K562 (cell line): ENCODE results near the gene HMCES. TPM values are rescaled to one million over a fixed set of nuclear protein-coding genes. Genes with fewer than 3 reads are reported as not detected.
A peak's percentile ranks its signal among the peaks of the same experiment; 100 is the strongest.

Experiments
- CTCFL ChIP-seq: IDR thresholded peaks from 2 replicates; pipeline ENCODE4 v1.6.1; 2011; ENCODE audit warnings: borderline replicate concordance, low read depth, mild to moderate bottlenecking, moderate library complexity, low read length; ENCODE audit not compliant: insufficient read depth, poor library complexity, severe bottlenecking
- HDAC1 ChIP-seq, 2 experiments: fragments of 450-650 bp; IDR thresholded peaks; 2 replicates each; pipeline ENCODE4 v1.6.1; 2016 to 2017; ENCODE audit warnings: inconsistent platforms in 1 of 2, mild to moderate bottlenecking in 1 of 2, moderate library complexity in 1 of 2
- HDAC6 ChIP-seq: IDR thresholded peaks from 2 replicates; pipeline ENCODE4 v1.6.1; 2012; ENCODE audit warnings: low read depth, mild to moderate bottlenecking, control low read depth, inconsistent platforms, low read length, moderate library complexity
- HMBOX1 ChIP-seq: sonication (generic); IDR thresholded peaks from 2 replicates; pipeline ENCODE4 v1.6.1; 2016
- KDM2B ChIP-seq: fragments of 250-450 bp; sonication (Bioruptor Pico); IDR thresholded peaks from 2 replicates; pipeline ENCODE4 v1.8.0; 2021; ENCODE audit warnings: mild to moderate bottlenecking, moderate library complexity
- MAX ChIP-seq: sonication (generic); formaldehyde crosslinking; IDR thresholded peaks from 2 replicates; pipeline ENCODE4 v1.9.0; 2022; ENCODE audit warnings: mild to moderate bottlenecking, missing genetic modification reagents
- MLX ChIP-seq, 2 experiments: fragments of 450-650 bp in 1 of 2; sonication (generic) in 1 of 2; formaldehyde crosslinking; conservative IDR thresholded peaks; 2 replicates each; pipeline versions ENCODE4 v1.4.0 to v1.8.1; 2020 to 2022; ENCODE audit warnings: mild to moderate bottlenecking in 1 of 2, missing genetic modification reagents in 1 of 2
- MTA1 ChIP-seq: fragments of 450-650 bp; IDR thresholded peaks from 2 replicates; pipeline ENCODE4 v1.6.1; 2017; ENCODE audit warnings: borderline replicate concordance
- MXD1 ChIP-seq: fragments of 250-450 bp; sonication (Bioruptor Pico); IDR thresholded peaks from 2 replicates; pipeline ENCODE4 v1.8.0; 2021; ENCODE audit warnings: borderline replicate concordance, mild to moderate bottlenecking, moderate library complexity; ENCODE audit not compliant: poor library complexity, severe bottlenecking
- MYC ChIP-seq, 2 experiments: fragments of 250-450 bp in 1 of 2; sonication (Bioruptor Pico) in 1 of 2; IDR thresholded peaks; 2 replicates each; pipeline versions ENCODE4 v1.5.1 to v1.6.1; 2012 to 2021; ENCODE audit warnings: low read depth in 2 of 2, borderline replicate concordance in 1 of 2, improper control_type of control experiment in 1 of 2, low read length in 1 of 2, mild to moderate bottlenecking in 1 of 2, moderate library complexity in 1 of 2
- NRF1 ChIP-seq, 2 experiments: fragments of 450-650 bp; IDR thresholded peaks in 1 of 2; conservative IDR thresholded peaks in 1 of 2; 2 replicates each; pipeline ENCODE4 v1.6.1; 2014; ENCODE audit warnings: mild to moderate bottlenecking in 2 of 2
- PHB2 ChIP-seq: fragments of 450-650 bp; IDR thresholded peaks from 2 replicates; pipeline ENCODE4 v1.6.1; 2017; ENCODE audit warnings: low read depth
- PHF8 ChIP-seq: fragments of 200-600 bp; sonication (generic); IDR thresholded peaks from 2 replicates; pipeline ENCODE4 v1.6.1; 2012; ENCODE audit warnings: mixed run types, mild to moderate bottlenecking, inconsistent platforms, low read length, moderate library complexity, borderline replicate concordance
- POLR2AphosphoS5 ChIP-seq: IDR thresholded peaks from 2 replicates; pipeline ENCODE4 v1.6.1; 2011; ENCODE audit warnings: mild to moderate bottlenecking, low read depth, low read length, moderate library complexity; ENCODE audit not compliant: control insufficient read depth, insufficient read depth
- PPARD ChIP-seq: fragments of 250-450 bp; sonication (Bioruptor Pico); IDR thresholded peaks from 2 replicates; pipeline ENCODE4 v1.8.0; 2022; ENCODE audit warnings: inconsistent platforms, mild to moderate bottlenecking, moderate library complexity
- SETDB1 ChIP-seq: IDR thresholded peaks from one replicate; pipeline ENCODE4 v1.6.1; 2012; ENCODE audit warnings: low read length, control low read depth, inconsistent platforms
- ZFX ChIP-seq: sonication (generic); formaldehyde crosslinking; IDR thresholded peaks from 2 replicates; pipeline ENCODE4 v1.8.0; 2022; ENCODE audit warnings: mild to moderate bottlenecking, missing genetic modification reagents, moderate library complexity
- ZNF253 ChIP-seq: fragments of 250-450 bp; sonication (Bioruptor Pico); conservative IDR thresholded peaks from 2 replicates; pipeline ENCODE4 v1.6.1; 2021; ENCODE audit warnings: mild to moderate bottlenecking
- ZNF398 ChIP-seq: fragments of 250-450 bp; sonication (Bioruptor Pico); IDR thresholded peaks from 2 replicates; pipeline ENCODE4 v1.8.0; 2021; ENCODE audit warnings: moderate library complexity, mild to moderate bottlenecking, inconsistent platforms
- polyA plus RNA-seq, 8 experiments: library from polyadenylated mRNA; depleted of rRNA in 4 of 8; stranded (reverse) in 5 of 8; unstranded in 3 of 8; fragments of >200 nt; fragmentation: Nextera tagmentation in 2 of 8; fragmentation: Illumina TruSeq in 1 of 8; extraction: Ambion mirVana in 2 of 8; extraction: Trizol in 1 of 8; gene quantifications; 2 replicates each; pipeline versions ENCODE4 v1.2.1 to v1.2.3, GENCODE V29; 2011 to 2014; ENCODE audit warnings: inconsistent platforms in 1 of 8, missing spikeins in 1 of 8
- total RNA-seq, 7 experiments: library from RNA; depleted of rRNA in 6 of 7; stranded (reverse); fragments of >200 nt in 6 of 7; fragmentation: Illumina TruSeq in 2 of 7; extraction: Trizol in 2 of 7; gene quantifications; 2 replicates each; pipeline versions ENCODE4 v1.2.1 to v1.2.3, GENCODE V29; 2011 to 2021; ENCODE audit warnings: low replicate concordance in 1 of 7

HMCES gene
- total and polyA plus RNA-seq, 9 of the 15 experiments (the other 6 are each of a cell fraction or from before 2014, with no cell fraction given), result 18.8 to 45.3 (median 24.8) TPM

GRCh38 chr3:129238945-129239705 lies 39.5 kb upstream of the HMCES start (continued):
- TF ChIP-seq MAX (CRISPR knock-in tag) (no peak), HDAC1 (IDR thresholded peaks at IDR 0.05) (no peak), PHF8 (no peak), MXD1 (CRISPR knock-in tag) (no peak), CTCFL (no peak), POLR2AphosphoS5 (no peak), ZFX (CRISPR knock-in tag) (no peak), ZNF253 (CRISPR knock-in tag) (no peak), MTA1 (no peak), SETDB1 (no peak), HMBOX1 (no peak), MLX (CRISPR knock-in tag; conservative IDR thresholded peaks at IDR 0.05) (no peak), MYC (IDR thresholded peaks at IDR 0.05; ENCODE audit: low read depth, low read length) (peak; percentile 11; the same call in 1 of the 2 replicates), MYC (CRISPR knock-in tag; IDR thresholded peaks at IDR 0.05; ENCODE audit: borderline replicate concordance, low read depth) (no peak), HDAC6 (no peak), PHB2 (no peak), PPARD (CRISPR knock-in tag) (no peak), ZNF398 (CRISPR knock-in tag) (no peak), NRF1 (conservative IDR thresholded peaks at IDR 0.05 in 1 of 2, IDR thresholded peaks at IDR 0.05 in 1 of 2) (peak; percentile 15 to 46; a peak in 2 of 4 replicates), KDM2B (CRISPR knock-in tag) (no peak)
